Naive thymus-derived CD8-positive, alpha-beta T cell (primary cell): ENCODE data around the gene THEMIS. TPM values are rescaled to one million over a fixed set of nuclear protein-coding genes. Genes with fewer than 3 reads are reported as not detected.

Source experiments
- ATAC-seq, 2 donors: fragments of 150-1000 bp; cut with Tn5 transposase in 1 of 2; sonication (Bioruptor Pico), chemical (Tn5 transposase) in 1 of 2; 1 replicate in 1 of 2; 2 replicates in 1 of 2; pipeline ENCODE4 v1.10.0; 2021; ENCODE audit warnings: mild to moderate bottlenecking in 2 of 2, moderate library complexity in 2 of 2
- POLR2A ChIA-PET: fragments of 350-600 bp; sonication (Branson Sonifier 250); formaldehyde crosslinking; loops from one replicate; lab custom pipeline; 2021; ENCODE audit warnings: antibody characterized with exemption; lab: Charles Lee
- DNase-seq, 10 donors: peaks; one replicate each; pipeline versions ENCODE4 v3.0.0 to v3.0.0-alpha.2; 2020 to 2022
- H3K27ac Mint-ChIP-seq, 10 donors: one replicate each; pipeline ENCODE4 v1.8.0; 2020 to 2022; ENCODE audit warnings: mild to moderate bottlenecking in 10 of 10, mixed read lengths in 10 of 10, moderate library complexity in 4 of 10, inconsistent platforms in 1 of 10
- H3K27me3 Mint-ChIP-seq, 5 donors: one replicate each; pipeline ENCODE4 v1.8.0; 2021 to 2022; ENCODE audit warnings: mixed read lengths in 5 of 5
- H3K36me3 Mint-ChIP-seq, 3 donors: one replicate each; pipeline ENCODE4 v1.8.0; 2020 to 2022; ENCODE audit warnings: mixed read lengths in 3 of 3, mild to moderate bottlenecking in 2 of 3, inconsistent platforms in 1 of 3
- H3K4me1 Mint-ChIP-seq, 4 donors: one replicate each; pipeline ENCODE4 v1.8.0; 2021 to 2022; ENCODE audit warnings: mixed read lengths in 4 of 4
- H3K4me3 Mint-ChIP-seq, 10 donors: one replicate each; pipeline ENCODE4 v1.8.0; 2020 to 2022; ENCODE audit warnings: mild to moderate bottlenecking in 10 of 10, mixed read lengths in 10 of 10, moderate library complexity in 6 of 10, inconsistent platforms in 1 of 10
- H3K9me3 Mint-ChIP-seq, 9 donors: one replicate each; pipeline ENCODE4 v1.8.0; 2020 to 2022; ENCODE audit warnings: mixed read lengths in 9 of 9, mild to moderate bottlenecking in 3 of 9, inconsistent platforms in 1 of 9, moderate library complexity in 1 of 9
- polyA plus RNA-seq, 3 donors: library from polyadenylated mRNA; unstranded; fragments of 300-500 nt; fragmentation: Illumina TruSeq; gene quantifications; one replicate each; pipeline ENCODE4 v1.2.3, GENCODE V29; 2021
- total RNA-seq, 8 experiments: library from RNA in 2 of 8; stranded (reverse) in 2 of 8; gene quantifications; one replicate each; pipeline ENCODE4 v1.2.3 and lab custom pipeline; 2021 to 2026

Gene THEMIS
- 100 to 1,000 TPM; 128 TPM for total RNA-seq
- 100 to 1,000 TPM; 168 to 212 (median 183) TPM for polyA plus RNA-seq
- total RNA-seq (lab: John Stamatoyannopoulos, UW) = 29.4 to 323 (median 267) reads per million in 6 experiments

GRCh38 chr6:127900935-127901334, at the start of gene THEMIS:
THEMIS (minus strand) TSS chr6:127901058; CDS start chr6:127900932, 126 bp downstream.
- ATAC-seq (peak; percentile 78 to 87), DNase-seq (peak in 9 of 10 donors; percentile 32 to 82 (median 72))
- Mint-ChIP-seq H3K36me3 (peaks cover 25 to 31% (median 31%) of the 10 kb centered on the region in 3 donors), H3K4me3 (peak within 1 kb of the TSS; percentile 96 to 100 (median 98)), H3K4me1 (peaks cover 27 to 65% (median 44%) of the 10 kb centered on the region in 4 donors), H3K9me3 (peaks cover 0 to 19% (median 6%) of the 10 kb centered on the region in 9 donors), H3K27me3 (no peaks in the 10 kb centered on the region), H3K27ac (peak within 1 kb of the TSS; percentile 93 to 99 (median 95))
- POLR2A ChIA-PET = interaction anchor here (0.6 to 2.7 kb wide), 17 partner anchors 9 to 101 kb away, joined by 3 to 27 read pairs (median 3); no protein-coding TSS in a partner anchor

GRCh38 chr6:127949251-127949650, 48.4 kb upstream of the THEMIS start:
- Mint-ChIP-seq H3K9me3 (peaks cover 0 to 18% (median 8%) of the 10 kb centered on the region in 9 donors), H3K36me3 (peaks cover 0 to 14% (median 7%) of the 10 kb centered on the region in 3 donors), H3K4me3 (peak overlapping the region in 2 of 10 donors; percentile 4 to 15), H3K27me3 (no peaks in the 10 kb centered on the region), H3K4me1 (peaks cover 21 to 81% (median 58%) of the 10 kb centered on the region in 4 donors), H3K27ac (peak overlapping the region in 4 of 10 donors; percentile 29 to 91 (median 44))
- POLR2A ChIA-PET = interaction anchor here (0.6 to 10.0 kb wide), 10 partner anchors 9 to 37 kb away, joined by 3 to 102 read pairs (median 4); no protein-coding TSS in a partner anchor
- DNase-seq (no peak), ATAC-seq (no peak)

GRCh38 chr6:127946388-127946787, 45.5 kb upstream of the THEMIS start:
- Mint-ChIP-seq H3K27me3 (no peaks in the 10 kb centered on the region), H3K4me3 (no peak overlapping the region), H3K9me3 (peaks cover 0 to 18% (median 8%) of the 10 kb centered on the region in 9 donors), H3K27ac (peak overlapping the region in 1 of 10 donors; percentile 9), H3K4me1 (peaks cover 15 to 67% (median 51%) of the 10 kb centered on the region in 4 donors), H3K36me3 (peaks cover 0 to 14% (median 7%) of the 10 kb centered on the region in 3 donors)
- ATAC-seq (no peak), DNase-seq (no peak)
- POLR2A ChIA-PET = interaction anchor here (1.8 kb wide), 1 partner anchor 10 kb away, joined by 7 read pairs; no protein-coding TSS in a partner anchor

GRCh38 chr6:127945434-127946097, 44.7 kb upstream of the THEMIS start:
- no peak for ATAC-seq
- no peak for DNase-seq
- POLR2A ChIA-PET = interaction anchor here (1.8 kb wide), 1 partner anchor 9 kb away, joined by 7 read pairs; no protein-coding TSS in a partner anchor
- no peak overlapping the region for H3K27ac Mint-ChIP-seq
- H3K27me3 Mint-ChIP-seq = no peaks in the 10 kb centered on the region
- H3K36me3 Mint-ChIP-seq = peaks cover 0 to 14% (median 7%) of the 10 kb centered on the region in 3 donors
- H3K4me3 Mint-ChIP-seq = no peak overlapping the region
- H3K9me3 Mint-ChIP-seq = peaks cover 0 to 18% (median 8%) of the 10 kb centered on the region in 9 donors
- peaks cover 8 to 63% (median 43%) of the 10 kb centered on the region in 4 donors for H3K4me1 Mint-ChIP-seq

GRCh38 chr6:127941228-127941627, 40.4 kb upstream of the THEMIS start:
- no peak overlapping the region for H3K4me3 Mint-ChIP-seq
- DNase-seq (no peak), ATAC-seq (no peak)
- no peak overlapping the region for H3K27ac Mint-ChIP-seq
- H3K36me3 Mint-ChIP-seq = peaks cover 0 to 6% (median 2%) of the 10 kb centered on the region in 3 donors
- peaks cover 19 to 65% (median 52%) of the 10 kb centered on the region in 4 donors for H3K4me1 Mint-ChIP-seq
- H3K9me3 Mint-ChIP-seq = peaks cover 0 to 12% (median 4%) of the 10 kb centered on the region in 9 donors
- POLR2A ChIA-PET = interaction anchor here (1.1 to 10.9 kb wide), 2 partner anchors 11 to 19 kb away, joined by 3 to 102 read pairs; no protein-coding TSS in a partner anchor
- H3K27me3 Mint-ChIP-seq = no peaks in the 10 kb centered on the region

GRCh38 chr6:127939442-127940066, 38.7 kb upstream of the THEMIS start:
- peak overlapping the region in 2 of 10 donors; percentile 11 to 14 for H3K4me3 Mint-ChIP-seq
- H3K27me3 Mint-ChIP-seq = no peaks in the 10 kb centered on the region
- H3K9me3 Mint-ChIP-seq = no peaks in the 10 kb centered on the region
- ATAC-seq (no peak), DNase-seq (no peak)
- POLR2A ChIA-PET = interaction anchor here (10.9 kb wide), 1 partner anchor 13 kb away, joined by 102 read pairs; no protein-coding TSS in a partner anchor
- H3K27ac Mint-ChIP-seq = peak overlapping the region in 8 of 10 donors; percentile 46 to 89 (median 78)
- peaks cover 23 to 64% (median 59%) of the 10 kb centered on the region in 4 donors for H3K4me1 Mint-ChIP-seq
- H3K36me3 Mint-ChIP-seq = peaks cover 0 to 2% (median 0%) of the 10 kb centered on the region in 3 donors

GRCh38 chr6:127938701-127939100, 37.8 kb upstream of the THEMIS start:
- Mint-ChIP-seq H3K4me1 (peaks cover 23 to 72% (median 67%) of the 10 kb centered on the region in 4 donors), H3K36me3 (peaks cover 0 to 2% (median 0%) of the 10 kb centered on the region in 3 donors), H3K27me3 (no peaks in the 10 kb centered on the region), H3K27ac (peak overlapping the region; percentile 7 to 89 (median 66)), H3K4me3 (peak overlapping the region in 3 of 10 donors; percentile 23 to 38 (median 28)), H3K9me3 (no peaks in the 10 kb centered on the region)
- POLR2A ChIA-PET = interaction anchor here (10.9 kb wide), 1 partner anchor 14 kb away, joined by 102 read pairs; no protein-coding TSS in a partner anchor
- ATAC-seq = no peak
- no peak for DNase-seq

- peak overlapping the region in 9 of 10 donors; percentile 7 to 89 (median 81) for H3K27ac Mint-ChIP-seq
Measured at GRCh38 chr6:127937747-127938146, 36.9 kb upstream of the THEMIS start.

GRCh38 chr6:127937102-127937501, 36.2 kb upstream of the THEMIS start:
- H3K36me3 Mint-ChIP-seq = peaks cover 0 to 6% (median 0%) of the 10 kb centered on the region in 3 donors

More at GRCh38 chr6:127937747-127938146, 36.9 kb upstream of the THEMIS start:
- H3K4me1 Mint-ChIP-seq = peaks cover 26 to 73% (median 70%) of the 10 kb centered on the region in 4 donors
- DNase-seq (no peak), ATAC-seq (no peak)
- H3K27me3 Mint-ChIP-seq = no peaks in the 10 kb centered on the region
- H3K4me3 Mint-ChIP-seq = peak overlapping the region in 1 of 10 donors; percentile 3
- peaks cover 0 to 8% (median 3%) of the 10 kb centered on the region in 9 donors for H3K9me3 Mint-ChIP-seq
- peaks cover 0 to 6% (median 0%) of the 10 kb centered on the region in 3 donors for H3K36me3 Mint-ChIP-seq
- POLR2A ChIA-PET = interaction anchor here (1.4 to 10.9 kb wide), 2 partner anchors 15 to 19 kb away, joined by 4 to 102 read pairs; no protein-coding TSS in a partner anchor

GRCh38 chr6:127934956-127935355, 34.1 kb upstream of the THEMIS start:
- Mint-ChIP-seq H3K4me3 (peak overlapping the region; percentile 57 to 82 (median 73)), H3K27ac (peak overlapping the region; percentile 89 to 96 (median 94)), H3K36me3 (peaks cover 0 to 10% (median 2%) of the 10 kb centered on the region in 3 donors), H3K4me1 (peaks cover 26 to 66% (median 63%) of the 10 kb centered on the region in 4 donors), H3K27me3 (no peaks in the 10 kb centered on the region), H3K9me3 (peaks cover 0 to 11% (median 4%) of the 10 kb centered on the region in 9 donors)
- no peak for DNase-seq
- peak in 1 of 2 donors; percentile 4 for ATAC-seq
- POLR2A ChIA-PET = interaction anchor here (0.6 to 10.9 kb wide), 20 partner anchors 9 to 77 kb away, joined by 3 to 102 read pairs (median 6); partner anchors contain the start of gene THEMIS

More at GRCh38 chr6:127937102-127937501, 36.2 kb upstream of the THEMIS start:
- Mint-ChIP-seq H3K4me3 (peak overlapping the region in 1 of 10 donors; percentile 22), H3K4me1 (peaks cover 26 to 71% (median 67%) of the 10 kb centered on the region in 4 donors), H3K27me3 (no peaks in the 10 kb centered on the region), H3K9me3 (peaks cover 0 to 11% (median 4%) of the 10 kb centered on the region in 9 donors), H3K27ac (peak overlapping the region; percentile 69 to 89 (median 84))
- ATAC-seq (no peak), DNase-seq (no peak)
- POLR2A ChIA-PET = interaction anchor here (0.9 to 10.9 kb wide), 6 partner anchors 9 to 63 kb away, joined by 4 to 102 read pairs (median 6); no protein-coding TSS in a partner anchor
